NCI-H2171 treated with DMSO at 0.1 percent for 48 hours (cell line): ENCODE results near the gene CDH6.
"Not testable (repeated sequence)": the region's sequence is repeated elsewhere in the genome, so short reads cannot be mapped to it uniquely, and the experiment has no call there.

Experiments
- DNase-seq: peaks from one replicate; lab custom pipeline; 2025; lab: John Stamatoyannopoulos, UW

Gene CDH6

DNA sequence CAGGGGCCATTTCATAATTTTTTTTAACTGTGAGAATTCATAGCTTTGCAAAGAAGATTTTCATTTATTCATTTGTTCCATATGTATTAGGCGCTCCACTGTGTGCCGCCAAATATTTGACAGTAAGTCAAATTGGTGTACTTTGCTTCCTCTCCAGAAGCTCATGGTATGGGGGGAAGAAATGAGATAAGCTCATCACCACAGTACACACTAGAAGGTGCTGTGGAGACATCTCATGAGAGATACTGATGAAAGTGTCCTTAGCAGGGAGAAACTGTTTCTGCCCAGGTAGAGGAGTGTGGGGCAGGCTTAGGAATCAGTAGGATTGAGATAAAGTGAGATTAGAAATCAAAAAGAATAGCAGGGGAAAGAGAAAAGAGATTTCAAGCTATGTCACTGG lies 136.2 kb downstream of the CDH6 start:
- no peak for DNase-seq

DNA sequence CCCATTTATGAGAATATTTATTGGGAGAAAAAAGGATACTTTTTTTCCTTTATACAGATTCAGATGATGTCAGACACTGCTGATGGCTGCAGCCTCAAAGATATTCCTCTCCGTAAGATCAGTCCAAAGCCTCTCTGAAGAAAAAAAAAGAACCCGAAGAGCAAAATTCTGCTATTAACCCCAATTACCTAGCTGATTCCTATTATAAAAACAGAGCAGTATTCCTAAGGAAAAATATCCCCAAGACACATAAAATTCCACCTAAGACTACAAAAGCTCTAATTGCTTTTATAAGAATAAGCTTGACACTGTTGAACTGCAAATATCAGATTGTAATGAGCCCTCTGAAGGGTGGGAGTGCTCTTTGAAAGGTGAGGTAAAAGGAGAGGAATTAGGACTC lies 138.7 kb downstream of the CDH6 start:
- DNase-seq = no peak

DNA sequence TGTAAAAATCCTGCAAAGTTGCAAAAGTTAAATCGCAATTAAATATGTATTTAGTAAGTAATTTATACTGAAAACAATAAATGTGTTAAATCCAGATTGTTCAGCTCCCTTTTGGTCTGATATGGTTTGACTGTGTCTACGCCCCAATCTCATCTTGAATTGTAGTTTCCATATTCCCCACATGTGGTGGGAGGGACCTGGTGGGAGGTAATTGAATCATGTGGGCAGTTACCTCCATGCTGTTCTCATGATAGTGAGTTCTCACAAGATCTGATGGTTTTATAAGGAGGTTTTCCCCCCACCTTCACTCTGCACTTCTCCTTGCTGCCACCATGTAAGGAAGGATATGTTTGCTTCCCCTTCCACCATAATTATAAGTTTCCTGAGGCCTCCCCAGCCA lies 140.0 kb downstream of the CDH6 start:
- DNase-seq = no peak

DNA sequence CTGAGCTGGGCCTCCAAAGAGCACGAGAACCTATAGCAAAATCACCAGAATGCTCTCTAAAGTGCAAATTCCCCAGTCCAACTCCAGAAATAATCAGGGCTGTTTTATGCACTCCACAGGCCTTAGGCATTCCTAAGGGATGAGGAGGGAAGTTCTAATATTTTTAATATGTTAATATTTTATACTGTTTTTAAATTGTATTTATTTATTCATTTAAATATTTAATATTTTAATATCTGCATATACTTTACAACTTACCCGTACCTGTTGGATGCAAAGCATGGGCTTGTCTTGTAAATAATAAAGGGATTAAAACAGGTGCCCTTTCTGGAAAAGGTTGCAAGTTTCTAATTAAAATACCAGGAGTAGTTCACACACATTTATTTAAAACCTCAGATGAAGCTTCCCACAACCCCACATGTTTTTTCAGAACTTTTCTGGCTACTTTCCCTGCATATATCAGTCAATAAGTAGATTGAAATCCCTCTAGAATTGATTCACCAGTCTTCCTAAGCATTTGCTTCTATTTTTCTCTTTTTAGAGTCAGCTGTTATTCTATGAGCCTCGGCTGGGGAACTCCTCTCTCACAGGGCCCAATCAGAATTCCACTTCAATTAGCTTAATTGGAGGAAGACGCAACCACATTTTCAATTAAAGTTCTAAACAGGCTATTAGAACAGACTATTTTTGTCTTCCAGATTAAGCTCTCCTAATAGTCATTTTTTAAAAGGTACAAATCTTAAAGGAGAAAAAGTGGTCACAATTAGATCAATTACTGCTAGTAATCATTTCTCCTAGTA lies 140.8 kb downstream of the CDH6 start:
- DNase-seq = no peak

DNA sequence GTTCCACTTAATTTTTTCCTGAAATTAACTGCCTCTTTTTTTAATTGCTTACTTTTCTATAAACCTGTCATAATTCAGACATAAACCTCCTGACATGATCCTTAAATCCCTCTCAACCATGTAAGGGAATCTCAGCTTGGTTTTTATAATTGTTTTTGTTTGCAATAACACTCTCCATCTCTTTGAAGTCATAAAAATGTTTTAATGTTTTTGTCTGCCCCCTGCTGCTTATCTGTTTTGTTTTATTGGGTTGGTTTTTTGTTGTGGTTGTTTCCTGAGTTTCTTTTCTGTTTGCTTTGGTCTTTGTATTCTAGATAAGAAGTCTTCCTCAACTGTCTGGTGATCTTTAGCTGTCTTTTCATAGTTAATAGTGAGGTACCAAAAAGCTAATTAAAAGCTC lies 142.0 kb downstream of the CDH6 start:
- DNase-seq = no peak

DNA sequence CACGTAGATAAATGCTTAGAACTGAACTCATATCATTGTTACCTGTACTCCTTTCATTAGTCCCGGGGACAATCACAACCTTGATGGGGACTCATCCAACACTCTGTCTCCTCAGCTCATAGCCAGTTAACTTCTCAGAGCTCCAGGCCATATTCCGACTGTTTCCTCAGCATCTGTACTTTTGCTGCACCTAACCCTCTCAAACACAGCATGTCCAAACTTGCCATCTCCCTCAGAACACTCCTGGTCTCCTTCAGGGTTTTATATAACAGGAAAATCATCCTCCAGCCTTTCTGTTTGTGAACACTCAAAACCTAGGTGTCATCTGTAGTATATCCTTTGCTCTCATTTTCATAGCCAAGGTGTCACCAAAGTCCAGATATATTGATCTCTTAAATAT lies 150.5 kb downstream of the CDH6 start:
- DNase-seq = no peak

DNA sequence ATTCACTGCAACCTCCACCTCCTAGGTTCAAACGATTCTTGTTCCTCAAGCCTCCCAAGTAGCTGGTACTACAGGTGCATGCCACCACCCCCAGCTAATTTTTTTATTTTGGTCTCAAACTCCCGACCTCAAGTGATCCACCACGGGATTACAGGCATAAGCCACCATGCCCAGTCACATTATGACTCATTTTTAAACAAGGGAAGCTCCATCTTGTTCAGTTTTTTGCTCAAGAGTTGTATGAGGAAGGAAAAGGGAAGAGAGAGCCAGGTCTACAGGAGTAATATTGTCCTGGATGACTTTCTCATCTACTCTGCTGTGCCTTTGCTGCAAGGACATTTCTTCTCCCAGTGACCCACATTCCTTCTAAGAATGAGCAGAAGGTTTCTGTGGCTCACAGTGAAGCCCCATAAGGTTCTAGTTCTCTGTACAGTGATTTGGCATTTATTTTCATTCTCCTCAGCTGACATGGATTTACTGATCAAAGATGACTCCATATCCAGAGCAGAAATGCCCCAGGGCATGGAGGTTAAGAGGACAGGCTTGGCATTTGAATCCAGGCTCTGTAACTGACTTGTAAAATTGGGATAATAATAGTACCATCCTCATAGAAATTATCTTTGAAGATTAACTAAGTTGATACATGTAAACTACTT lies 153.5 kb downstream of the CDH6 start:
- no peak for DNase-seq

DNA sequence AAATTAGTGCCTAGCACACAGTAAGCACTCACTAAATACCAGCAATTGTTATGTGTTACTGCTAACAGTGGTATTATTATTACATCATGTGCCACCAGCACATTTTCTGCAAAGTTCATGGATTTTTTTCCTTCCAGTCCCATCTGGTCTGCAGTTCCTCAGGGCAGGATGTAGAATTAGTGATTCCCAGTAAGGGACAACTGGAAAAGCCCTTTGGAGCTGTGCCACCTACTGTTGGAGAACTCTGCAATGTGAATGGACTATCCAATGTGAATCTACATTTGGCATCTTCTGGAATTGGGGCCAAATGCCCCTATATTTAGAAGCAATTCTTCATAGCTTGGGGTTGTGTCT lies 154.0 kb downstream of the CDH6 start:
- no peak for DNase-seq

DNA sequence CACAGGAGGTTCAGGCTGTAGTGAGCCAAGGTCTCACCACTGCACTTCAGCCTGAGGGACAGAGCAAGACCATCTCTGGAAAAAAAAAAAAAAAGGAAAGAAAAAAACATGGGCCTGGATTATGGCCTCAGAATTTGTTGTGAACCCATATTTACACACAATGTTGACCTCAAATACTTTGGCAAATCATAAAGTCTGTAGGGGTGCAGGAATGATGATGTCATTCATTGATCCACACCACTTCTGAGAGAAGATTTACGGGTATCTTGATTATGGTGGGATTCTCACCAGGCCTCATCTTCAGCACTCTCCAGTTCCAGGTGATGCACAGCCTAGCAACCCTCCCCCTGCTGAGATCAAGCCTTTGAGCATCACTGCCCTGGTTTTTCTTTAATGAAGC lies 156.9 kb downstream of the CDH6 start:
- DNase-seq = no peak

DNA sequence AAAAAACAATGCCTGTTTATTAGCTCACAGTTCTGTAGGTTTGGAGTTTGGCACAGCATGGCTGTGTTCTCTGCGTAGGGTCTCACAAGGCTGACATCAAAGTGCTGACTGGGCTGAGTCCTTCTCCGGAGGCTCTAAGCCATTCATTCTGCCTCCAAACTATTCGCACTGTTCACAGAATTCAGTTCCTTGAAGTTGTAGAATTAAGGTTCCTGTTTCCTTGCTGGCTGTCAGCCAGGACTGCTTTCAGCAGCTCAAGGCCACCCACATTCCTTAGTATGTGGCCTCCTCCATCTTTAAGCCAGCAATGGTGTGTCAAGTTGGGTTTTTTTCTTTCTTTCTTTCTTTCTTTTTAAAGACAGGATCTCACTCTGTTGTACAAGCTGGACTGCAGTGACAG lies 161.9 kb downstream of the CDH6 start:
- no peak for DNase-seq

DNA sequence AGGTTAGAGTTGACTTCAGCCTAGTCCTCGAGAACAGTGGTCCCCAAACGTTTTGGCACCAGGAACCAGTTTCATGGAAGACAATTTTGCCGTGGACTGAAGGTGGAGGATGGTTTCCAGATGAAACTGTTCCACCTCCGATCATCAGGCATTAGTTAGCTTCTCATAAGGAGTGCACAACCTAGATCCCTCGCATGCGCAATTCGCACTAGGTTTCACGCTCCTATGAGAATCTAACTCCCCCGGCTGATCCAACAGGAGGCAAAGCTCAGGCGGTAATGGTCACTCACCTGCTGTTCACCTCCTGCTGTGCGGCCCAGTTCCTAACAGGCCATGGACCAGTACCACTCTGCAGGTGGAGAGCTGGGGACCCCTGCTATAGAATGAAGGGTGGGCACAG lies 163.6 kb downstream of the CDH6 start:
- DNase-seq = no peak

DNA sequence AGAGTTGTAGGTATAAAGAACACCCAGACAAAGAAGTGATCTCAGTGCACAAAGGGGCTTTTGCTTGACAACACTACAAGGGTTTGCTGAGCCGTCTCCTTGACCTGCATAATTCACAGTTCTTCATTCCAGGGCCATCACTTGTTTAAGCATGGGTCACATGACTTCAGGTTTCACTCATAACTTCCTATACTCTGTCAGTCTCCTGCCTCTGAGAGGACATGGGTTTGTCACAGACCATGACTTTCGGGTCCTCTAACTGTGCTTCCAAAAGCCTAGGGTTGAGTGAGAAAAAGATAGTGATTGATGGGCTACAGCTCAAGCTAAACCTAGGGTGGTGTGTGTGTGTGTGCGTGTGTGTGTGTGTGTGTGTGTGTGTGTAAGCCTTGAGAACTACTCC lies 166.4 kb downstream of the CDH6 start:
- DNase-seq = no peak

DNA sequence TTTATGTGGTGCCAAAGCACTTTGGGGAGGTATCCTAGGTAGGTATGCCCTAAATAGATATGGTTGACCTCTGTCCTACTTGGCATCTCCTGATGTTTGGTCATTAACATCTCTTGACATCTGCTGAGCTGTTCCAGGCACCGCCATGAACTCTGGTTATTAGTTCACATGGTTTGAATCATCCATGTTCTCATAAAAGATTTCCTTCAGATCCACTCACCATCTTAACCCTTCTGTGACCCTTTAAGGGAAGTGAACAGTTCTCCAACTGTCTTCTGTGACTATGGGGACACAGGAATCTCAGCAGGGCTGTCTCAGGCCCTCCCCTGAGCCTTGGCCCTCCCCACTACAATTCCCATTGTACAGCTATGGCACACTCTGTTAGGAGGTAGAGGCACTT lies 167.7 kb downstream of the CDH6 start:
- no peak for DNase-seq

DNA sequence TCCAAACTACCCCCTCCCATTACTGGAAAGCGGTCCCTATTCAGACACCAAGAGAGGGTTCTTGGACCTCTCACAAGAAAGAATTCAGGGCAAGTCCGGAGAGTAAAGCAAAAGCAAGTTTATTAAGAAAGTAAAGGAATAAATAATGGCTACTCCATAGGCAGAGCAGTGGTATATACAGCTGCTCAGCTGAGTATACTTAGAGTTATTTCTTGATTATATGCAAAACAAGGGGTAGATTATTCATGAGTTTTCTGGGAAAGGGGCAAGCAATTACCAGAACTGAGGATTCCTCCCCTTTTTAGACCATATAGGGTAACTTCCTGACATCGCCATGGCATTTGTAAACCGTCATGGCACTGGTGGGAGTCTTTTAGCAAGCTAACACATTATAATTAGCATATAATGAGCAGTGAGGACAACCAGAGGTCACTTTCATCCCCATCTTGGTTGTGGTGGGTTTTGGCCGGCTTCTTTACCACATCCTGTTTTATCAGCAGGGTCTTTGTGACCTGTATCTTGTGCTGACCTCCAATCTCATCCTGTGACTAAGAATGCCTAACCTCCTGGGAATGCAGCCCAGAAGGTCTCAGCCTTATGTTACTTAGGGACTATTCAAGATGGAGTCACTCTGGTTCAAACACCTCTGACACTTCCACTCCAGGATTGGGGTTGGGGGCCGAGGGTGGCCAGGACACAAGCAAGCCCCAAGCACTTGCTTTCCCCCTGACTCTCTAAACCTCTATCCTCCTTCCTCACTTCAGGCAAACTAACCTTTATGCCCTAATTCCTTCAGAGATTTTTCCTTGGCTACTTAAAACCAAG lies 168.4 kb downstream of the CDH6 start:
- DNase-seq = not testable (repeated sequence)

DNA sequence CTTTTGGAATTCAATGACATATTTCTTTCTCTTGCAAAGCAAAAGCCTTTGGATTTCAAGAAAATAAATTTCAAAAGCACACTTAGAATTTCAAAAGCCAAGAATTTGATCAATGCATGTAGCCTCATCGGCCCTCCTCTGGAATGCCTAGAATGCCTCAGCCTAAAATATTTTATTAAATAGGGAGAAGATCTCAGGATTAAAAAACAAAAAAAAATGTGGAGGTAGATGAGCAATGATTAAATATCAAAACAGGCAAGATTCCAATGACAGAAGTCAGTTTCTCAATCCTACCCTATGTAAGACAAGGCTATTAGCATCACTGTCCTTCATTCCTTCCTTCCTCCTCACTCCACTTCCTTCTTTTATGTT lies 169.0 kb downstream of the CDH6 start:
- no peak for DNase-seq

DNA sequence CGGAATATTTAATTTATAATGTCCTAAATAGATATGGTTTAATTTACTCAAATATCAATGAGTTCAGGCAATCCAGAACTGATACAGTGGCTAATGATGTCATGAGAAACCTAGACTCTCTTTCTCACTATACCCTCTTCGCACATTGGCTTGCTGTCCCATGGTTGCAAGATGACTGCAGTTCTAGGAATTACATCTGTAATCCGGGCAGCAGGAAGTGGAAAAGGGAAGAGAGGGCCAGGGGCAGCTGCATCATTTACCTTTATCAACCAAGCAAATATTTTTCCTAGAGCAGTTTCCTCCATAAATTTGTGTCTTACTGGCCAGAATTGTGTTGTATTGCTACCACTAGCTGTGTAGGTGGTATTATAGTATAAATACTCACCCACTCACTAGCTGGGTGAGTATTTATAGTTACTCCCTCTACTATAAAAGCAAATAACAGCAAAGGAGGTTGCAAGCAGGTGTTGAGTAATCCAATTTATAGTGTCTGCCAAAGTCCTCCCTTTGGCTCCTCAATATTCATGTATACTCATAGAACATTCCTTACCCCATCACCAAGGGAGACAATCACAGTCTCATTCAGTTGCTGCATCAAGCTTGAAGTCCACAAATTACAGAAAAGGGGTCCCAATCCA lies 169.6 kb downstream of the CDH6 start:
- DNase-seq = no peak

DNA sequence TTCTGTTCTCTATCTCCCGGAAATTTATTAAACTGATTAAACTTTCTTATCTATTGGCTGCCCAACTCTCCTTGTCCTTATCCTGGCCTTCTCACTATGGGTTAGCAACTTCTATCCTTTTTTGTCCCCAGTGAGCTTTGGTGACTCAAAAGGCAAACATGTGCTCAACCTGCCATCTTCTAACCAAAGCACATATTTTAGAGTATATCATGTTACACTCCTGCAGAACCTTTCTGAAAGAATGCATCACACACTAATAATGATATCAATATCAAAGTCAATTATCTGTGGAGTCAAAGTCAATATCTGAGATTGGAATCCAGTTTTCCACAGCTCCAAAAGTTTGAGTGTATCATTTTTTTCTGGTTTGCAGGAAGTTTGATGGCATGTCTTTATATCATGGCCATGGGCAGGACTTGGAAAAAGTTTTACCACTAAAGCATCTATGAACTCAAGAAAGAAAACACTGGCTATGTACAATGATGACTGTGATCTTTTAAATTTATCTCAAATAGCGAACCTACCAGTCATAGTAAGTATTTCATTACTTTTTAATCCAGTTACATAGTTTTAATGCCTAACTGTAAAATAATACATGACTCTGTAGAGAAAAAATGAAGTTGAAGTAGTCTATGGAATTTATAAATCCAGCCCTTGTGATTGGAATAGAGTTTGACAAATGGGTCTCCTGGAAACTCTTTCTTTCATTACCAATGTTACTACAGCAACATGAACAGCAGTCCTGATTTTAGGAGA lies 171.6 kb downstream of the CDH6 start:
- DNase-seq = no peak

DNA sequence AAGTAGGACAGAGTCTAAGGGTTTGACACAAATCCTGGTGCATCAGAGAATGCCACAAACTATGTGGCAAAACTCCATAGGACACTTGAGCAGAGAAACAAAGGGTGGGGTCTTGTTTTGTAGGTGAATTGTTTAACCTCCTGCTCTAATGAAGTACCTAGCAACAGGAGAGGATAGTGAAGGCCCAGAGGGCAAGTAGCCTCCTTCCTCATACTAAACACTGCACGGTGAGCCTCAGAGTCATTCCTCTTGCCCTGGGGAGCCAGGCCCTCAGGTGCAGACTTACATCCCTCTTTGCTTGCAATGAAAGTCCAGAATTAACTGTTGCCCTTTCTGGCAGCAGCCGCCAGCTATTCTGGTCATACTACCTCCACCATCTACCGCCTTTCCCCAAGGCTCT lies 172.3 kb downstream of the CDH6 start:
- no peak for DNase-seq

DNA sequence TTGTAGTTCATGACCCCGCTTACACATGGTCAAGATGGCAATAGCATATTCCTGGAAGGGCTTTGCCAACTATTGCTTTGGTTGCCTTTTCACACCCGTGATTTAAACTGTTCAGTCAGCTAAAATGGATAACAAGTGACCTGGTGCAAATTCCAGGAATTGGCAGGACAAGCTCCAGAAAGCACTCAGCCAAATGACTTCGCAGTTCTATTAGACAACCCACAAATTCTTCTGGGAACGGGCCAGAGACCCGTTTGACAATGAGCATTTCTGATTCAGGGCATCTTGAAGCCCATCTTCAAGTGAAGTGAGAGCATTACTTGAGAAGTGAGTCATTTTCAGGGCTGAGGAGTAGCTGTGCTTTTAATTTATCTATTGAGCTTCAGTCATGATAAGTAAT lies 173.5 kb downstream of the CDH6 start:
- DNase-seq = no peak

DNA sequence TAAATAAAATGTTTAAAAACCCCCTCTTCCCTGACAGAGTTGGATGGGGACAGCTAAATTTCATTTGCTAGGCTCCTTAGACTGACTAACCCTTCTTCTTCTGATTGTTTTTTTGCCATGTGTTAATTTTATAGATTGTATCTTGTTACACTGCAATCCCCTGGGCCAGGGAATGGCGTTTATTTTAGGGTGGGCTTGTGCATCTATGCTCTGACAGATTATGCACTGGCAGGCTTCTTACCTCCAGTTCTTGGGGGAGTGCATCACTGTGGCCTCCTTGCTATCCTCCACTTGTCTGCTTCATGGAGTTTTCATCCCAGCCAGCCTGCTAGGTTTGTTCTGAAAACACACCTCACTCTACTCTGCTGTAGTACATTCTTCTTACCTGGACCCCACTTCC lies 178.6 kb downstream of the CDH6 start:
- DNase-seq = no peak

DNA sequence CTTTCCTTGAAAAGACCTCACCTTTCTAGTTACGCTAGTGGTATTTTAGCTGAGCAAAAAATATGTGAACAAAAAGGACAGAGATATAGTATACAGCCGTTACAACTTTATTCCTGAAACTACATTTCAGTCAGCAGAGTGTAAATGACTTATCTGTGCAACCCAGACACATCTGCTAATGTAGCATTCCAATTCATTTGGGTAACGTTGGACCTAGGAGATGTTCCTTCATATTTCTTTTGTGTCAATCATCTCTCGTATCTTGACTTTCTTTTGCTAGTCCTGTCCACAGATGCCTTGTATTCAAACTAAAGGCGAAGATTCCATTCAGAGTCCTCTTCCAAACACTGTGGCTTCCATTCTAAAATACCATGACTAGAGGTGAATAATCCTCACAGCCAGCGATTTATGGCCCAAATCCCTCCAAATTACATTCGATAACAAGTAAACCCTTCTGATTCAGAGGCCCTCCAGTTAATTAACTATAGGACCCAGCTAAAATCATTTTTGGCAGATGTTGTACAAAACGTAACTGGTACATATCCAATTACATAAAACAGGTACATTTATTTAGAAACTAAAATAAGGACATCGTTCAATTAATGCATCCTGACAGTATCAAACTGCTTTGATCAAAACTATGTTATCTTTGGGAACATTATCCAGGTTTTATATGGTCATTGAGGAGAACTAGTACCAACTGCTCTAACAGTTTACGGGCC lies 182.7 kb downstream of the CDH6 start:
- no peak for DNase-seq
